H1 (cell line): ENCODE measurements around the gene SEC61A1. TPM values are rescaled to one million over a fixed set of nuclear protein-coding genes. Genes with fewer than 3 reads are reported as not detected.

ENCODE experiments used
- CTCF ChIA-PET: fragments of 300-600 bp; sonication (Branson Sonifier 250); formaldehyde crosslinking; loops from one replicate; lab custom pipeline; 2021; ENCODE audit not compliant: partially characterized antibody; lab: Charles Lee
- POLR2A ChIA-PET: fragments of 300-600 bp; sonication (Branson Sonifier 250); formaldehyde crosslinking; loops from one replicate; lab custom pipeline; 2021; ENCODE audit warnings: inconsistent platforms; ENCODE audit not compliant: partially characterized antibody; lab: Charles Lee
- DNase-seq, 2 experiments: peaks; one replicate each; pipeline versions ENCODE4 v3.0.0 to v3.0.0-alpha.2; 2010 to 2022; ENCODE audit warnings: low spot score in 2 of 2, low read depth in 1 of 2, mixed read lengths in 1 of 2
- FAIRE-seq: peaks from 2 replicates; lab custom pipeline; 2011; peaks lifted over from hg19 to GRCh38; lab: Jason Lieb, UNC
- H2AFZ ChIP-seq: 2 replicates; pipeline ENCODE4 v1.8.1; 2012; ENCODE audit warnings: low read length, inconsistent platforms
- H2AK5ac ChIP-seq: 2 replicates; pipeline ENCODE4 v1.6.1; 2013; ENCODE audit warnings: low read depth, low read length
- H2BK120ac ChIP-seq: replicated peaks from 2 replicates; pipeline ENCODE3; 2013; ENCODE audit warnings: low read depth, low read length, inconsistent platforms
- H2BK12ac ChIP-seq: 2 replicates; pipeline ENCODE4 v1.6.1; 2013; ENCODE audit warnings: low read depth, low read length
- H2BK15ac ChIP-seq: 2 replicates; pipeline ENCODE4 v1.6.1; 2013; ENCODE audit warnings: low read length
- H2BK20ac ChIP-seq: 2 replicates; pipeline ENCODE4 v1.6.1; 2013; ENCODE audit warnings: low read length
- H2BK5ac ChIP-seq: 2 replicates; pipeline ENCODE4 v1.6.1; 2013; ENCODE audit warnings: low read depth, low read length
- H3K14ac ChIP-seq: 2 replicates; pipeline ENCODE4 v1.6.1; 2013; ENCODE audit warnings: inconsistent platforms; ENCODE audit not compliant: insufficient read length
- H3K18ac ChIP-seq: 2 replicates; pipeline ENCODE4 v1.6.1; 2013; ENCODE audit warnings: low read length; ENCODE audit errors: extremely low read depth
- H3K23ac ChIP-seq: 2 replicates; pipeline ENCODE4 v1.6.1; 2013; ENCODE audit warnings: inconsistent platforms; ENCODE audit not compliant: insufficient read length
- H3K23me2 ChIP-seq: 2 replicates; pipeline ENCODE4 v1.6.1; 2013; ENCODE audit warnings: low read depth, low read length
- H3K27ac ChIP-seq: 2 replicates; pipeline ENCODE4 v1.6.1; 2011; ENCODE audit warnings: low read depth, low read length, inconsistent platforms
- H3K27me3 ChIP-seq, 4 experiments: replicated peaks in 1 of 4; 1 replicate in 1 of 4; 2 replicates in 3 of 4; pipeline versions ENCODE4 v1.6.1 to v1.8.1; 2011 to 2013; ENCODE audit warnings: low read length in 3 of 4, mild to moderate bottlenecking in 3 of 4, inconsistent platforms in 2 of 4, mixed read lengths in 2 of 4, moderate library complexity in 1 of 4; ENCODE audit not compliant: control insufficient read depth in 3 of 4, insufficient read depth in 3 of 4; ENCODE audit errors: extremely low read depth in 1 of 4
- H3K36me3 ChIP-seq, 4 experiments: 2 replicates each; pipeline versions ENCODE4 v1.6.1 to v1.8.1; 2011 to 2013; ENCODE audit warnings: mild to moderate bottlenecking in 4 of 4, low read length in 3 of 4, moderate library complexity in 2 of 4, control low read depth in 1 of 4, inconsistent platforms in 1 of 4; ENCODE audit not compliant: insufficient read depth in 4 of 4, control insufficient read depth in 2 of 4
- H3K4ac ChIP-seq: replicated peaks from 2 replicates; pipeline ENCODE3; 2013; ENCODE audit warnings: low read length, low read depth, mixed read lengths, inconsistent platforms; ENCODE audit not compliant: insufficient read length
- H3K4me1 ChIP-seq, 4 experiments: replicated peaks in 1 of 4; 1 replicate in 1 of 4; 2 replicates in 3 of 4; pipeline versions ENCODE4 v1.6.1 to v1.8.1; 2011 to 2013; ENCODE audit warnings: low read length in 3 of 4, inconsistent platforms in 2 of 4, mixed read lengths in 1 of 4; ENCODE audit not compliant: insufficient read depth in 4 of 4, control insufficient read depth in 3 of 4
- H3K4me2 ChIP-seq, 2 experiments: 2 replicates each; pipeline versions ENCODE4 v1.6.1 to v1.8.1; 2011 to 2013; ENCODE audit warnings: low read depth in 2 of 2, low read length in 2 of 2, control low read depth in 1 of 2, inconsistent platforms in 1 of 2, mild to moderate bottlenecking in 1 of 2; ENCODE audit not compliant: insufficient read depth in 1 of 2
- H3K4me3 ChIP-seq, 4 experiments: fragments of 200-600, 300-600 bp in 1 of 4; sonication (generic), shearing (Covaris generic), sonication (Bioruptor Twin) in 1 of 4; 2 replicates each; pipeline versions ENCODE4 v1.5.1 to v1.8.1; 2011 to 2016; ENCODE audit warnings: low read length in 4 of 4, low read depth in 3 of 4, control low read depth in 2 of 4, inconsistent platforms in 2 of 4, mild to moderate bottlenecking in 2 of 4, mixed read lengths in 1 of 4, moderate library complexity in 1 of 4; ENCODE audit not compliant: insufficient read depth in 2 of 4; ENCODE audit errors: extremely low read depth in 1 of 4
- H3K56ac ChIP-seq: replicated peaks from 2 replicates; pipeline ENCODE3; 2013; ENCODE audit warnings: low read depth, mild to moderate bottlenecking, mixed read lengths, low read length, inconsistent platforms; ENCODE audit not compliant: insufficient read length
- H3K79me1 ChIP-seq: 2 replicates; pipeline ENCODE4 v1.6.1; 2013; ENCODE audit warnings: low read depth, low read length, control low read depth
- H3K79me2 ChIP-seq, 2 experiments: 2 replicates each; pipeline versions ENCODE4 v1.6.1 to v1.8.1; 2012 to 2013; ENCODE audit warnings: low read length in 2 of 2, mild to moderate bottlenecking in 2 of 2, inconsistent platforms in 1 of 2; ENCODE audit not compliant: insufficient read depth in 2 of 2, control insufficient read depth in 1 of 2
- H3K9ac ChIP-seq, 4 experiments: replicated peaks in 1 of 4; 1 replicate in 1 of 4; 2 replicates in 3 of 4; pipeline versions ENCODE4 v1.6.1 to v1.8.1; 2011 to 2013; ENCODE audit warnings: low read depth in 3 of 4, low read length in 3 of 4, control low read depth in 2 of 4, mild to moderate bottlenecking in 2 of 4, moderate library complexity in 2 of 4, inconsistent platforms in 1 of 4; ENCODE audit errors: extremely low read depth in 1 of 4
- H3K9me3 ChIP-seq, 2 experiments: 2 replicates each; pipeline versions ENCODE4 v1.6.1 to v1.8.1; 2012 to 2013; ENCODE audit warnings: mild to moderate bottlenecking in 2 of 2, moderate library complexity in 2 of 2, control low read depth in 1 of 2, inconsistent platforms in 1 of 2, low read depth in 1 of 2, low read length in 1 of 2, mixed read lengths in 1 of 2; ENCODE audit not compliant: insufficient read depth in 2 of 2
- H4K20me1 ChIP-seq, 2 experiments: replicated peaks in 1 of 2; 2 replicates each; pipeline versions ENCODE3 to v1.8.1; 2011 to 2013; ENCODE audit warnings: inconsistent platforms in 2 of 2, low read length in 2 of 2, mild to moderate bottlenecking in 1 of 2; ENCODE audit not compliant: insufficient read depth in 2 of 2, control insufficient read depth in 1 of 2
- H4K5ac ChIP-seq: 2 replicates; pipeline ENCODE4 v1.6.1; 2013; ENCODE audit warnings: low read length, low read depth, mixed read lengths, inconsistent platforms; ENCODE audit not compliant: insufficient read length
- H4K8ac ChIP-seq: 2 replicates; pipeline ENCODE4 v1.8.0; 2013; ENCODE audit warnings: mild to moderate bottlenecking, moderate library complexity, low read length, inconsistent platforms; ENCODE audit not compliant: insufficient read depth; ENCODE audit errors: extremely low read depth
- H4K91ac ChIP-seq: replicated peaks from 2 replicates; pipeline ENCODE3; 2013; ENCODE audit warnings: low read length, mixed read lengths, inconsistent platforms; ENCODE audit not compliant: insufficient read length
- CHD2 ChIP-seq: IDR thresholded peaks from 2 replicates; pipeline ENCODE4 v1.6.1; 2012; ENCODE audit warnings: low read length, improper control_type of control experiment
- GABPA ChIP-seq: IDR thresholded peaks from 2 replicates; pipeline ENCODE4 v1.6.1; 2011; ENCODE audit warnings: mild to moderate bottlenecking, low read length, moderate library complexity, borderline replicate concordance; ENCODE audit not compliant: insufficient read depth
- HDAC2 ChIP-seq, 2 experiments: fragments of 300-600 bp in 1 of 2; sonication (generic) in 1 of 2; IDR thresholded peaks; 2 replicates each; pipeline ENCODE4 v1.6.1; 2011 to 2012; ENCODE audit warnings: low read depth in 2 of 2, low read length in 2 of 2, mild to moderate bottlenecking in 2 of 2, moderate library complexity in 2 of 2, borderline replicate concordance in 1 of 2, inconsistent platforms in 1 of 2
- KDM4A ChIP-seq: IDR thresholded peaks from one replicate; pipeline ENCODE4 v1.7.1; 2012; ENCODE audit warnings: low read depth, mild to moderate bottlenecking, moderate library complexity, low read length, inconsistent platforms; ENCODE audit not compliant: severe bottlenecking
- RFX5 ChIP-seq: IDR thresholded peaks from 2 replicates; pipeline ENCODE4 v1.6.1; 2011; ENCODE audit warnings: low read depth, low read length, improper control_type of control experiment, borderline replicate concordance
- SUZ12 ChIP-seq: fragments of 200-600 bp; sonication (generic); IDR thresholded peaks from 2 replicates; pipeline ENCODE4 v1.6.1; 2012; ENCODE audit warnings: mild to moderate bottlenecking, inconsistent platforms, low read length, moderate library complexity, mixed read lengths
- TBP ChIP-seq: IDR thresholded peaks from 2 replicates; pipeline ENCODE4 v1.6.1; 2011; ENCODE audit warnings: low read depth, low read length, improper control_type of control experiment
- WGBS, 2 experiments: shearing (Covaris generic) in 1 of 2; methylation state at CpG; one replicate each; pipeline versions ENCODE4 v1.1.6 to v1.1.7; 2013 to 2015; ENCODE audit warnings: low lambda C conversion rate in 2 of 2, mixed read lengths in 2 of 2, inconsistent platforms in 1 of 2, low coverage in 1 of 2, missing lambda C conversion rate in 1 of 2; ENCODE audit not compliant: insufficient replicate concordance in 2 of 2, insufficient coverage in 1 of 2, insufficient read length in 1 of 2; ENCODE audit errors: extremely low coverage in 1 of 2, missing lambda C conversion rate in 1 of 2; 5-methylcytosine and 5-hydroxymethylcytosine counted together
- polyA plus RNA-seq, 7 experiments: library from polyadenylated mRNA; depleted of rRNA in 3 of 7; stranded (reverse) in 5 of 7; unstranded in 2 of 7; fragments of >200 nt in 5 of 7; fragments of 200-250 nt in 2 of 7; gene quantifications; 1 replicate in 5 of 7; 2 replicates in 1 of 7; 4 replicates in 1 of 7; pipeline versions ENCODE4 v1.2.1 to v1.2.3, GENCODE V29; 2011 to 2013; ENCODE audit warnings: missing spikeins in 2 of 7, mixed read lengths in 2 of 7
- total RNA-seq: library from RNA; stranded (reverse); fragmentation: NEBNext Ultra II Directional; extraction: Animal tissue kit (Norgen Biotek cat#: 25700); gene quantifications from 2 replicates; pipeline ENCODE4 v1.2.1, GENCODE V29; 2021

The SEC61A1 gene
- total and polyA plus RNA-seq, 2 of the 8 experiments (the other 6 are each of a cell fraction or from before 2014, with no cell fraction given), result 133 to 165 TPM

GRCh38 chr3:128079823-128080222 is 27.6 kb downstream of the SEC61A1 start:
- Histone ChIP-seq H3K18ac (no peak overlapping the region), H3K4me3 (no peak overlapping the region), H3K4ac (no peak overlapping the region), H4K91ac (no peak overlapping the region), H3K79me1 (no peaks in the 10 kb centered on the region; the same call in 1 of the 2 replicates), H3K4me2 (no peak overlapping the region), H4K8ac (no peak overlapping the region), H3K79me2 (no peaks in the 10 kb centered on the region), H2AK5ac (no peak overlapping the region), H3K36me3 (peaks cover 7 to 49% (median 32%) of the 10 kb centered on the region in 4 experiments), H2BK120ac (no peak overlapping the region), H3K4me1 (peaks cover 4 to 21% (median 14%) of the 10 kb centered on the region in 4 experiments), H3K14ac (no peak overlapping the region), H2BK5ac (no peak overlapping the region), H3K56ac (no peak overlapping the region), H3K27me3 (peaks cover 0 to 9% (median 4%) of the 10 kb centered on the region in 4 experiments; a peak in 5 of 7 replicates), H2AFZ (no peak overlapping the region), H4K5ac (no peak overlapping the region), H3K9me3 (no peaks in the 10 kb centered on the region), H4K20me1 (peaks cover 18 to 32% of the 10 kb centered on the region in 2 experiments), H3K27ac (no peak overlapping the region), H3K23me2 (peaks cover 9% of the 10 kb centered on the region; the same call in 1 of the 2 replicates), H2BK20ac (no peak overlapping the region), H2BK12ac (no peak overlapping the region), H3K23ac (no peak overlapping the region), H3K9ac (no peak overlapping the region), H2BK15ac (no peak overlapping the region)
- ChIA-PET POLR2A (interaction anchor here (0.7 to 1.0 kb wide), 2 partner anchors 11 to 40 kb away, joined by 3 read pairs; no protein-coding TSS in a partner anchor), CTCF (interaction anchor here (1.1 to 2.2 kb wide), 6 partner anchors 12 to 359 kb away, joined by 3 to 11 read pairs (median 6); no protein-coding TSS in a partner anchor)
- DNase-seq (no peak), FAIRE-seq (no peak)
- WGBS, 2 experiments, result 87% methylated on average over 9 of the region's 9 CpGs; no CpG with 5 or more reads in 1 of the 2 experiments
- TF ChIP-seq KDM4A (no peak), TBP (no peak), GABPA (no peak), SUZ12 (no peak), HDAC2 (IDR thresholded peaks at IDR 0.05; ENCODE audit: borderline replicate concordance in 1 of 2, low read depth in 2 of 2, low read length in 2 of 2) (no peak), CHD2 (no peak), RFX5 (no peak)
